T-helper 1 cell (primary cell): Measurements from ENCODE around the gene MOB2.

Experiments used
- DNase-seq, 5 donors: peaks; one replicate each; pipeline ENCODE4 v3.0.0-alpha.2; 2012 to 2020
- total RNA-seq, 4 donors: gene quantifications; one replicate each; lab custom pipeline; 2026; lab: John Stamatoyannopoulos, UW

The MOB2 gene, protein sequence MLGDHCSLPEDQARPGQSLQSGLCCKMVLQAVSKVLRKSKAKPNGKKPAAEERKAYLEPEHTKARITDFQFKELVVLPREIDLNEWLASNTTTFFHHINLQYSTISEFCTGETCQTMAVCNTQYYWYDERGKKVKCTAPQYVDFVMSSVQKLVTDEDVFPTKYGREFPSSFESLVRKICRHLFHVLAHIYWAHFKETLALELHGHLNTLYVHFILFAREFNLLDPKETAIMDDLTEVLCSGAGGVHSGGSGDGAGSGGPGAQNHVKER
- 26.3 to 53.3 (median 41.0) reads per million in 4 donors for total RNA-seq

GRCh38 chr11:1486054-1486825 lies at the start of gene MOB2:
MOB2 (minus strand) TSS chr11:1486779; CDS start chr11:1486556, 223 bp downstream.
- no peak for DNase-seq

GRCh38 chr11:1534682-1535081 lies 48.1 kb upstream of the MOB2 start:
- DNase-seq: no peak

- DNase-seq: no peak
Observed at GRCh38 chr11:1534171-1534570, 47.6 kb upstream of the MOB2 start.

GRCh38 chr11:1533342-1533725 lies 46.8 kb upstream of the MOB2 start:
- no peak for DNase-seq

- DNase-seq: no peak
Observed at GRCh38 chr11:1532606-1533341, 46.2 kb upstream of the MOB2 start.

- no peak for DNase-seq
Observed at GRCh38 chr11:1532014-1532586, 45.5 kb upstream of the MOB2 start.

- DNase-seq: no peak
Observed at GRCh38 chr11:1531449-1532013, 45.0 kb upstream of the MOB2 start.

- DNase-seq: no peak
Observed at GRCh38 chr11:1530686-1531448, 44.3 kb upstream of the MOB2 start.

DNA sequence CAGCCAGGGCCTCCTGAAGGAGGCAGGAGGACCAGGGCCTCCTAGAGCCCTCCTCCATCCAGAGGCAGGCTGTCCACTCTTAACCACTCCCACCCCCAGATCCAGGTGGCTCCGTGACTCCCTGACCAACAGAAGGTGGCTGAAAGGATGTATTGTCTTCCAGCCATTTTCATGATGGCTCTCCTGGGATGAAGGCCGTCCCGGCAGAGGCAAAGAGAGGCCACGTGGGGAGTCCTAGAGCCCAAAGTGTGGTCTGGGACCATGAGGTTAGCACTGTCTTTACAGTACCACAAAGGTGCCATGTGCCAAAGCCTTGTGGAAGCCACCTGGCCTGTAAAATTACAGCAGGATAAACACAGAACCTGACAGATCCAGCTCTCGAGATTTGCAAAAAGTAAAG lies 43.2 kb upstream of the MOB2 start:
- no peak for DNase-seq

- DNase-seq: no peak
Observed at GRCh38 chr11:1529286-1529685, 42.7 kb upstream of the MOB2 start.

- no peak for DNase-seq
Observed at GRCh38 chr11:1528710-1529109, 42.1 kb upstream of the MOB2 start.

DNA sequence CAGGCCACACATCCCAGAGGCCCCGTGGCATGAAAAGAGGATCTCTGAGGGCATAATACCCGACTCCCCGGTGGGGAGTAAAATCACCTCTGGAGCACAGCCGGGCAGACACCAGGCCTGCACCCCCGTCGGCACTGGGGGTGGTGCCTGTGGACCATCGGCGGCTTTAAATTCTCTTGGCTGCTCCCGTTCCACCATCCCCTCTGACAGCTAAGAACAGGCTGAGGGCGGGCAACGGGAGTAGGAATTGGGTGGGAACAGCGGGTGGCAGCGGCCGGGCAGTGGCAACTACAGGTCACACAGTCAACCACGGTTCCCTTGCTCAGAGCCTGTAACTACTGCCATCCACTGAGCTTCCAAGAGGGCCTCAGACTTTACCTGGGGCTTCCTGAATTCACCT lies 40.2 kb upstream of the MOB2 start:
- no peak for DNase-seq

DNA sequence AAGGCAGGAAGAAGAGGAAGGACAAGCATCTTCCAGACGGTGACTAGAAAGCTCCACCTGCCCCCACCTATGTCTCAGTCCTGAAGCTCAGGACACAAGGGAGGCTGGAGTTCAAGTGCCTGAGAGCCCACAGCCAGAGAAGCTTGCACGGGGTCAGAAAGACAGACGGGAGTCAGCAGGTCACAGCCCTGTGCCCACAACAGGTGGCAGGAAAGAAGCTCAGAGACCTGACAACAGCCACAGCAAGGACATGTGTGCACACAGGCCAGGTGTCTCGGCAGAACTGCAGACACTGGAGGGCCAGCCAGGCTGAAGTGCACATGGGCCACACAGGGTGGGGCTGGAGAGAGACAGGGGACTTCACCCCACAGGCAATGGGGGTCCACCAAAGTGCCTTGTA lies 37.2 kb upstream of the MOB2 start:
- DNase-seq: no peak

DNA sequence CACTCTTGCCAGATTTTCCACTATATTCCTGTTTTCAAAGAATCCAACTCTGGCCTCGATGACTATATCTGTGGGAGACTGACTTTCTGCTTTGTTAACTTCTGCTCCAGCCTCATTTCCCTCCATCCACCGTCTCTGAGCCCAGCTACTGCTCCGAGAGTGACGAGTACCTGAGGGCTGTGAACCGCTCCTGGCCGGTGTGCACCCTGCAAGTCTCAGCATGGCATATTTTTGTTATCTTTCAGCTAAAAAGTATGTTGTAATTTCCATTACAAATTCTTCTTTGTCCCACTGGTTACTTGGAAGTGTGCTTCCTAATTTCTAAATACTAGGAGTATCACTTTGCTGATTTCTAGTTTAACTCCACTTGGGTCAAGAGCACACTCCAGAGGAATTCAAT lies 36.5 kb upstream of the MOB2 start:
- no peak for DNase-seq

- no peak for DNase-seq
Observed at GRCh38 chr11:1522081-1522424, 35.5 kb upstream of the MOB2 start.

DNA sequence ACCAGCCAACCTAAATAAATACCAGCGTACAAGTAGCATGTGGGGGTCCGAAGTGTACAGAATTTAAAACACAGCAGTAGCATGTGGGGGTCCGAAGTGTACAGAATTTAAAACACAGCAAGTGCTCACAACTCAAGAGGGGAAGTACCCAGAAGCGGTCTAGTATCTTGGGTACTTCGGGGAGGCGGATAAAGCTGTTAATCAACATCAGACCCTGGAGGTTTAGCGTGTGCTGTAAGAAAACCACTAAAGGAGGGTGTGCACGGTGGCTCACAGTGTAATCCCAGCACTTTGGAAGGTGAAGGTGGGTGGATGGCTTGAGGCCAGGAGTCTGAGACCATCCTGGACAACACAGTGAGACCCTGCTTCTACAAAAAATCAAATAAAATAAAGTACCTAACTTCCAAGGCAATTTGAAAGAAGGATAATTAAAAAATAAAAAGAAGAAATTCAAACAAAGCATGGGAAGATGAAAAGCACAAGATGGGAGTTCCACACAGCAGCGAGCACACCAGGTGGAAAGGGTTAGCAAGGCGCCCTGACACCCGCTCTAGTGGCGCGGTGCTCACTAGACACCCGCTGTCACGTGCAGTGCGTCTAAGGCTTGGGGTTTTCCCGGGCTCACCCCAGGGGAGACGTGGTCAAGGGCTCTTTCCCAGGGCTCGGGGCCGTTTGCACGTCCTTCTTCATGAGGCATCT lies 35.0 kb upstream of the MOB2 start:
- DNase-seq: no peak

GRCh38 chr11:1520663-1521267 lies 34.2 kb upstream of the MOB2 start:
- DNase-seq: no peak

GRCh38 chr11:1520209-1520662 lies 33.7 kb upstream of the MOB2 start:
- DNase-seq: no peak

GRCh38 chr11:1519028-1520010 lies 32.7 kb upstream of the MOB2 start:
- DNase-seq: no peak

DNA sequence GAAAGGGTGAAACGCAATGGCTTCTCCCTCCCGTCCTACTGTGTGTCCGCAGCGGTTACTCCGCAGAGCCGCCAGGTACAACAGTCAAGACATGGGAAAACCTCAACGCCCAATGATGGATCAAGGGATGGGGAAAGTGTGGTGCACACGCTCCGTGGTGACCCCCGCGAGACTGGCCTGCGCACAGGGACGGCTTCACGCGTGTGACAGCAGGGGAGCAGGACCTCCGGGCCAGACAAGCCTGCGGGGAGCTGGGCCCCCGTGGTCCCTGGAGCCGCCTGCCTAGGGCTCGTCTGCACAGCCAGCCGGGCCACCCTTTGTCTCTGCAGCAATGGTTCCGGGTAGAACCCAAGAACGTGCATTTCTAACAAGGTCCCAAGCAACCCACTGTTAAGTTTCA lies 31.7 kb upstream of the MOB2 start:
- no peak for DNase-seq
